Bronchial epithelial cell (primary cell): ENCODE measurements around the gene LST1. TPM values are rescaled to one million over a fixed set of nuclear protein-coding genes. Genes with fewer than 3 reads are reported as not detected.
"Not testable (repeated sequence)": the region's sequence is repeated elsewhere in the genome, so short reads cannot be mapped to it uniquely, and the experiment has no call there.

Source experiments
- DNase-seq: peaks from one replicate; pipeline ENCODE4 v3.0.0-alpha.2; 2010; ENCODE audit warnings: low read depth
- FAIRE-seq: peaks from 2 replicates; lab custom pipeline; 2011; peaks lifted over from hg19 to GRCh38; lab: Jason Lieb, UNC
- H3K27me3 ChIP-seq: 2 replicates; pipeline ENCODE4 v1.5.1; 2011; ENCODE audit warnings: low read length; ENCODE audit not compliant: control insufficient read depth, insufficient read depth
- H3K36me3 ChIP-seq: 2 replicates; pipeline ENCODE4 v1.5.1; 2011; ENCODE audit warnings: low read length; ENCODE audit not compliant: control insufficient read depth, insufficient read depth
- H3K4me3 ChIP-seq: 2 replicates; pipeline ENCODE4 v1.5.1; 2011; ENCODE audit warnings: mild to moderate bottlenecking, low read depth, low read length, control low read depth
- total RNA-seq: library from RNA; depleted of rRNA; stranded (reverse); fragments of >200 nt; gene quantifications from 2 replicates; pipeline ENCODE4 v1.2.1, GENCODE V29; 2014
- TF ChIP-seq, protein P1 (sequence below): IDR thresholded peaks from 2 replicates; pipeline ENCODE4 v1.5.1; 2011; ENCODE audit warnings: mild to moderate bottlenecking, moderate library complexity, low read length, control low read depth, inconsistent platforms; ENCODE audit not compliant: insufficient read depth, severe bottlenecking

The LST1 gene
- total RNA-seq, 1 donor from 2014 or later: not detected

DNA sequence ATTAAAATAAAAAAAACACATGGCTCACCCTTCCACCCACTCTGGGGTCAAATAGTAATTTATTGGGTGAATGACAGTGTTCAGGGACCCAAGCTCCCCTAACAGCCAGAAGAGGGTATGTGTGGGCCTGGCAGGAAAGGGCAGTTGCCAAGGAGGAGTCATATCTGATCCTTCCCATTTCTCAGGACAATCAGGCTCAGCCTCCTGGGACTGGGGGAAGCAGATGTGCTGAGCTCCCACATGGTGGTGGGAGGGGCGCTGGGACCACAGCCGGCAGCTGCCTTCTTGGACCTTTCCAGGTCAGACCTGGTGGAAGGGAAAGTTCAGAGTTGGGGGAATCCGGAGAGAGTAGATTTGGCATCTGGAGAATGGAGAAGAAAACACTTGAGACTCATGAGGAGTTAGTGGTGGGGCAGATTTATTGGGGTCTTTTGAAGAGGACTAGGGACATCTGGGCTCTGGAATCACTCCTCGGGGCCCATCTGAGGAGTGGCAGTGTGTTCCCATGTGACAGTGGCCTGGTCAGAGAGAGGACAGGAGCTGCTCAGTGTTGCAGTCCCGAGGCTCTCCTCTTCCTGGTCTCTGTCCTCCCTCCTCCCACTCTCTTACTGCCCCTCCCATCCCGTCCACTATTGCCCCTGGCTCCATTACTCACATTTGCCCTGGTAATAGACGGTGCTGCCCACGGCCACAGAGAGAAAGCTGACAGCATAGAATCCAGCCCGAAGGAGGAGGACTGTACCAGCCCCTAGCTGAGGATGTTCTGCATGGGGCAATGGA lies 3.0 kb downstream of the LST1 start:
- FAIRE-seq (no peak), DNase-seq (peak; percentile 8)
- Histone ChIP-seq H3K4me3 (no peak overlapping the region), H3K36me3 (no peaks in the 10 kb centered on the region), H3K27me3 (no peaks in the 10 kb centered on the region)
- TF ChIP-seq, protein P1, sequence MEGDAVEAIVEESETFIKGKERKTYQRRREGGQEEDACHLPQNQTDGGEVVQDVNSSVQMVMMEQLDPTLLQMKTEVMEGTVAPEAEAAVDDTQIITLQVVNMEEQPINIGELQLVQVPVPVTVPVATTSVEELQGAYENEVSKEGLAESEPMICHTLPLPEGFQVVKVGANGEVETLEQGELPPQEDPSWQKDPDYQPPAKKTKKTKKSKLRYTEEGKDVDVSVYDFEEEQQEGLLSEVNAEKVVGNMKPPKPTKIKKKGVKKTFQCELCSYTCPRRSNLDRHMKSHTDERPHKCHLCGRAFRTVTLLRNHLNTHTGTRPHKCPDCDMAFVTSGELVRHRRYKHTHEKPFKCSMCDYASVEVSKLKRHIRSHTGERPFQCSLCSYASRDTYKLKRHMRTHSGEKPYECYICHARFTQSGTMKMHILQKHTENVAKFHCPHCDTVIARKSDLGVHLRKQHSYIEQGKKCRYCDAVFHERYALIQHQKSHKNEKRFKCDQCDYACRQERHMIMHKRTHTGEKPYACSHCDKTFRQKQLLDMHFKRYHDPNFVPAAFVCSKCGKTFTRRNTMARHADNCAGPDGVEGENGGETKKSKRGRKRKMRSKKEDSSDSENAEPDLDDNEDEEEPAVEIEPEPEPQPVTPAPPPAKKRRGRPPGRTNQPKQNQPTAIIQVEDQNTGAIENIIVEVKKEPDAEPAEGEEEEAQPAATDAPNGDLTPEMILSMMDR: no peak

DNA sequence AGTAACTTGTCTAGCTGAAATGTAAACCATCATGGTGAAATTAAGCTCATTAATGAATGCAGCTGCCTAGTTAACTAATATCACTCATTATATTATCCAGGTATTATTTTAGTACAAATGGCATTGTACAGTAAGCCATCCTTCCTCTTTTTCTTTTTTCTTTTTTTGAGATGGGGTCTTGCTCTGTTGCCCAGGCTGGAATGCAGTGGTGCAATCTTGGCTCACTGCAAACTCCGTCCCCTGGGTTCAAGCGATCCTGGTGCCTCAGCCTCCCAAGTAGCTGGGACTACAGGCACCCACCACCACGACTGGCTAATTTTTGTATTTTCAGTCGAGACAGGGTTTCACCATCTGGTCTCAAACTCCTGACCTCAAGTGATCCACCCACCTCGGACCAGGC lies 4.6 kb downstream of the LST1 start:
- H3K4me3 ChIP-seq, H3K36me3 ChIP-seq, H3K27me3 ChIP-seq, DNase-seq, FAIRE-seq: not testable (repeated sequence)

DNA sequence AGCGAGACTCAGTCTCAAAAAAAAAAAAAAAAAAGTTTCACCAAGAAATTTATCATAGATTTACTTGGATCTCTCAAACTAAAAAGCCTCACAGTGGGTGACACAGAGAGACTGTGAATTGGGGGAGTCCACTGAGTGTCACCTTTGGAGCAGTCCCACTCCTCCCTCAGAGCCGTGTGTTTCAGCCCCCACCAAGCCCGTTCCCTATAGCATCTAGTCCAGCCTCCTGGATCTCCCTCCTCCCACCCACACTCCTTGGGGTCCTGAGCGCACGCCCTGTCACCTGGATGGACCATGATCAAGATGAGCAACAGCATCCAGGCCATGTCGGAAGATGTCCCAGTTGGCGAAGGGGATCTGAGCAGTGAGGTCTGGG lies 6.3 kb downstream of the LST1 start:
- DNase-seq (no peak), FAIRE-seq (no peak)
- TF ChIP-seq, protein P1: no peak
- H3K4me3 ChIP-seq: no peak overlapping the region
- H3K36me3 ChIP-seq: no peaks in the 10 kb centered on the region
- H3K27me3 ChIP-seq: no peaks in the 10 kb centered on the region

DNA sequence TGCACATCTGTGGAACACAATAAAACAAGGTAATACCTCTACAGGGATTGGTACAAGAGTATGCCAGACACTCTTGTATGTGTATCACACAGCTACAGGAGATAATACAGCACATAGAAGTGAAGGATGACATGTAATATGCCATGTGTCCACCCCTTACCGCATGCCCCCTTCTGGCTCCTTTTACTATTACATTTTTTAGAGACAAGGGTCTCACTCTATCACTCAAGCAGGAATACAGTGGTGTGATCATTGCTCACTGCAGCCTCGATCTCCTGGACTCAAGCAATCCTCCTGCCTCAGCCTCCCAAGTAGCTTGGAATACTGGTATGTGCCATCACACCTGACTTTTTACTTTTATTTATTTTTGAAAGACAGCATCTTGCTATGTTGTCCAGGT lies 10.9 kb downstream of the LST1 start:
- Histone ChIP-seq H3K27me3 (no peaks in the 10 kb centered on the region), H3K36me3 (no peaks in the 10 kb centered on the region), H3K4me3 (no peak overlapping the region)
- DNase-seq (no peak), FAIRE-seq (no peak)
- TF ChIP-seq, protein P1: peak; percentile 16

DNA sequence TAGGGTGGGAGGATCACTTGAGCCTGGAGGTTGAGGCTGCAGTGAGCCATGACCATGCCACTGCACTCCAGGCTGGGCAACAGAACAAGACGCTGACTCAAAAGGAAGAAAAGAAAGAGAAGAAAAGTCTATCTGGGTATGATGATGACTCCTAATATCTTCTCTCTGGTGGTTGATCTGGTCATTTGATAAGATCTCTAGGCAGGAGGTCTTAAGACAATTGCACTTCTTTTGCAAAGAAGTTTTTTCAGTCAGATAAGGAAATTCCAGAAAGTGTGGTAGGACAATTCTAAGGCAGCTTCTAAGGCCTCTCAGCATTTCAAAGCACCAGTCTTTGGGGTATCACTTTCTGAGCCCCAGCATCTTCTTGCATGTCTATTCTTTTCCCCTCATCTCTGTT lies 21.2 kb downstream of the LST1 start:
- no peak for FAIRE-seq
- H3K4me3 ChIP-seq: no peak overlapping the region
- no peaks in the 10 kb centered on the region for H3K27me3 ChIP-seq
- DNase-seq: no peak
- TF ChIP-seq, protein P1: no peak
- no peaks in the 10 kb centered on the region for H3K36me3 ChIP-seq

DNA sequence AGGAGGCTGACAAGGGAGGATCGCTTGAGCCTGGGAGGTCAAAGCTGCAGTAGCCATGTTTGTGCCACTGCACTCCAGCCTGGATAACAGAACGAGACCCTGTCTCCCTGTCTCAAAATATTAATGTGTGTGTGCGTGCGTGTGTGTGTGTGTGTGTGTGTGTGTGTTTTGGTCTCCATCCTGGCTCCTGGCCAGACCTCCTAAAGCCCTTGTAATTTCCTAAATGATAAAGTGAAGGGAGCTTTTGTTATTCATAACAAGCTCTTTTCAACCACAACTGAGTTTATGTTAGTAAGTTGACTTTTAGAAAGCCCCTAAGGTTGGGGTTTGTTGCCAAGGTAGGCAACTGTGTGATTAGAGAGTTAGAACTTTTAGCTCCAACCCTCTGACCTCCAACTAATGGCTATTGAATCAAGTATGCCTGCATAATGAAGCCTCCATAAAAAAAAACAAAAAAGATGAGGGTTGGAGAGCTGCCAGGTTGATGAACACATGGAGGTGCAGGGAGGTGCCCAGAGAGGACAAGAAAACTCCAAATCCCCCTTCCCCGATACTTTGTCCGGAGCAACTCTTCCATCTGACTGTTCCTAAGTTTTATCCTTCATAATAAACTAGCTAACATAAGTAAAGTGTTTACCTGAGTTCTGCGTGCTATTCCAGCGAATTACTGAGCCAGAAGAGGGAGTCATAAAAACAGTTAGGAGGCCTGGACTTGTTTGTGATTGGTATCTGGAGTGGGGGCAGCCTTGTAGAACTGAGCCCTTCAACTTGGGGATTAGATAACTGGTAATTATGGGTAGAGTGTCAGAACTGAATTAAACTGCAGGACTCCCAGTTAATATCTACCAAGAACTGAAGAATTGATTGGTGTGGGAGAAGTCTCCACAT lies 23.7 kb downstream of the LST1 start:
- Histone ChIP-seq H3K36me3 (no peaks in the 10 kb centered on the region), H3K4me3 (no peak overlapping the region), H3K27me3 (no peaks in the 10 kb centered on the region)
- DNase-seq (no peak), FAIRE-seq (no peak)
- TF ChIP-seq, protein P1: no peak
